ENCODE measurements around the gene OSGEPL1.
"Not testable (repeated sequence)": the region's sequence is repeated elsewhere in the genome, so short reads cannot be mapped to it uniquely, and the experiment has no call there.

OSGEPL1 gene

GRCh38 chr2:189729430-189729829 is 33.2 kb downstream of the OSGEPL1 start:
- DNase-seq = no peak

DNA sequence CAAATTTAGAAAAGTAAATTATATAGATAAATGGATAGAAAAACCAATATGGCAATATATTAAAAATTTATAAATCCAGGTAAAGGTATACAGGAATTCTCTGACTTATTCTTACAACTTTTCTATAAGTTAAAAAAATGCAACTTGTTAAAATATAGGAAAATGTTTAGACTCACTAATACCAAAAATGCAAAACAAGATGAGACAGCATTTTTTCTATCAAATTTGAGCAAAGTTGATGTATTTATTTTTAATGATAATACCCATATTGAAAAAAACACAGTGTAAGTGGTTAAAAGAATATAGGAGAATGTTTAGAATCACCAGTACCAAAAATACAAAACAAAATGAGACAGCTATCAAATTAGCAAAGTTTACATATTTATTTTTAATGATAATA is 35.7 kb downstream of the OSGEPL1 start:
- DNase-seq = no peak

DNA sequence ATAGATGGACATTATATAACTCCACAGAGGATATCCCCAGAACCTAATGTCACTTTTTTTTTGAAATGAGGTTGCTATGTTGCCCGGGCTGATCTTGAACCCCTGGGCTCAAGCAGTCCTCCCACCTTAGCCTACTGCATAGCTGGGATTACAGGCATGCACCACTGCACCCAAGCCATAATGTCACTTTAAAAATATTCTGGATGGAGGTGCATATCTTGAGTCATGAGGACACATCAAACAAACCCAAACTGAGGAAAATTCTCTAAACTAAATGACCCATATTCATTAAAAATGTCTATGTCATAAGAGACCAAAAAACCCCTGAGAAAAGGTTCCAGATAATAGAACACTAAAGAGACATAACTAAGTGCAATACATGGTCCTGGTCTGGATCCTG is 36.3 kb downstream of the OSGEPL1 start:
- DNase-seq = no peak

DNA sequence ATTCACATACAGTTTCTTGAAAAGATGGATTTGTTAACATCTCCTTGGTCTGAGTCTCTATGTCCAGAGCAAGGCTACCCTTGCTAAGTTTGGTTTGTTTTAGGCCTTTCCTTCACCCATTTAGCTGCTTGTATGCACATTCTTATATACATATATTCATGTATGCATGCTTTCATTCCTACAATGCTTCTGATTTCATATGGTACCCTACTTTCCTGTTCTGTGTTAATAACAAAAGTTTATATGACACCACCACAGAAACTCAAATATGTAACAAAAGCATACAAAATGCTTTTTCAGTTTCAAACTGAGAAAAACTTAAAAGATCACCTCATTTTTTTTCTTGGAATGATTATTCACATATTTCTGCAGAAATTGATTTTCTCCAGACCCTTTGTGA is 39.4 kb downstream of the OSGEPL1 start:
- no peak for DNase-seq

- no peak for DNase-seq
Measured at GRCh38 chr2:189719571-189719970, 43.0 kb downstream of the OSGEPL1 start.

DNA sequence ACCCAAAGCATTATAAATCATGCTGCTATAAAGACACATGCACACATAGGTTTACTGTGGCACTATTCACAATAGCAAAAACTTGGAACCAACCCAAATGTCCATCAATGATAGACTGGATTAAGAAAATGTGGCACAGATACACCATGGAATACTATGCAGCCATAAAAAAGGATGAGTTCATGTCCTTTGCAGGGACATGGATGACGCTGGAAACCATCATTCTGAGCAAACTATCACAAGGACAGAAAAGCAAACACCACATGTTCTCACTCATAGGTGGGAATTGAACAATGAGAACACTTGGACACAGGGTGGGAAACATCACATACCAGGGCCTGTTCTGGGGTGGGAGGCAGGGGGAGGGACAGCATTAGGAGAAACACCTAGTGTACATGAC is 45.0 kb downstream of the OSGEPL1 start:
- not testable (repeated sequence) for DNase-seq

DNA sequence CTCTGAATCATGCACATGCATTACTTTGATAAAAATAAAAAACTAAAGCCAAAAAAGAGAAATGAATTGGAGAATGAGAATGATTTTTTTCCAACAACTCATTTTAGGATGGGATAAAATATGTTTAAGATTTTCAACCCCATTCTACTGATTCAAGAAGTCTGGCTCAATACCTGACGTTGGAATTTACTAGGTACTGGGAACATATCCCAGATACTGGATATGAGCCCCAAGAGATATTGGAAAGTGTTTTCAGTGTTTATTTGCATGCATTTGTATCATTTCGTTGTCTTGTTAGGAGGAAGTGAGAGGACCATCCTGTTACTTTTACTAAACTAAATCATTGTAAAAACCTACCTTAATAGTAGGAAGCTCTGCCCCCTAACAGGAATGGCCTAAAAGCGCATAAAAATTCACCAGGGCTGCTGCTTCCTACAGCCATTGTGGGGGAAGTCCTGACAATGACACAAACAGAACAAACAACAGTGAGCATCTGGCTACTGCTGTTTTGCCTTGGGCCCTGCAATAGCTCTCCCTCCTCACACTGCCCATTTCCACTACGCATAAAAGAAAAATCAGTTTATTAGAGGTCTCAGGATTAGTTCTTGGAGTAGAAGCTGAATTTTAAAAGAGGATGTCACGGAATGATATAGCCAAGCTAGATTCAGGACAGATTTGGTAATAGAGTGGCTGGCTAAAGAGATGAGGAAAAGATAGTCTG is 52.9 kb downstream of the OSGEPL1 start:
- DNase-seq = no peak

GRCh38 chr2:189702071-189702470 is 60.5 kb downstream of the OSGEPL1 start:
- DNase-seq = peak; percentile 50

DNA sequence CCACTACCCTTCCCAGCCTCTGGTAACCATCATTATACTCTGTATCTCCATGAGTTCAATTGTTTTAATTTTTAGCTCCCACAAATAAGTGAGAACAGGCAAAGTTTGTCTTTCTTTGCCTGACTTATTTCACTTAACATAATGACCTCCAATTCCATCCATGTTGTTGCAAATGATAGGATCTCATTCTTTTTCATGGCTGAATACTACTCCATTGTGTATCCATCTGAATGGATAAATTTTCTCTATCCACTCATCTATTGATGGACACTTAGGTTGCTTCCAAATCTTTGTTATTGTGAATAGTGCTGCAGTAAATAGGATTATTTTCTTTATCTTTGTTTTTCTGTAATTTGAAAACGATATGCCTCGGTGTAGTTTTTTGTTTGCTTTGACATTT is 61.9 kb downstream of the OSGEPL1 start:
- no peak for DNase-seq

DNA sequence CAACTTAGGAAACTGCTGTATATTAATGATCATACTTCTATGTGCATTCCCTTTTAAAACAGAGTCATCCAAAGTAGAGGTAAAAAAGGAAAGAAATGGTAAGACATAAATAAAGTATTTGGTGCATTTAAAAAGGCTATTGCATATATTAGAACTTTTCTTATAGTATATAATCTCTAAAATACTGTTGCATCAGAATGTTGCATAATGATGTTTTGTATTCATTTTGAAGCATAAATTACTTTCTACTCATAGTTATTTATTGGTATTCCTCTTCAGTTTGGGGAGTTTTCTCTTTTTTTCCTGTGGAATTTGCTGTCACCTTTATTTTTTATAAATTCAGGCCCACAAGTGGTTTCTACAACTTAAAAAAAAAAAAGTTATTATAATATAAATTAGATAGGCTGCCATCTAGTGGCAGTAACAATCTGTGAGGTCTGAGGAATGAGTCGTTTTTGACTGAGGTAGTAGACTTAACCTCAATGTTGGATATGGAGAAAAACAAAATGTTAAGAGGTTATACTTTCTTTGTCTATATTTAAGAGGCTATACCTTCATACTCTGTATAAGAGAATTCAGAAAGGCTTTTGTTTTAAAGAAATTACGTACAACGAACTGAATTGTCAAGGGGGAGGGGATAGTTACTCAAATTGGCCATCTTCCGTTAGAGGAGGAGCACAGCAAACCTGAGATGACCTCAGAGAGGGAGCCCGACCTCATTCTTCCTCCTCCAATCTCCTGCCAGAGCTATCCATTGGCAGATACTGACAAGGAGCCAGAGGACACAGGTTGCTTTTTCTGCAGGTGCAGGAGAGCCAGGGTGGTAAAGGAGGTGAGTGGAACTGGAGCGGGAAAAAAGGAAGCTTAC is 64.3 kb downstream of the OSGEPL1 start:
- DNase-seq = peak; percentile 85

Measured in hematopoietic multipotent progenitor cell treated with erythropoietin and hydrocortisone succinate and interleukin-3 and kit ligand, for 8 days (in vitro differentiated cells).